ENCODE data around the gene WDR62.

The WDR62 gene

GRCh38 chr19:36081894-36082293 is 27.2 kb downstream of the WDR62 start:
- DNase-seq = no peak

- DNase-seq = no peak
These were observed 28.2 kb downstream of the WDR62 start for GRCh38 chr19:36082916-36083315.

- no peak for DNase-seq
These were observed 29.7 kb downstream of the WDR62 start for GRCh38 chr19:36084231-36085009.

GRCh38 chr19:36086326-36086725 is 31.6 kb downstream of the WDR62 start:
- DNase-seq = no peak

- no peak for DNase-seq
These were observed 35.1 kb downstream of the WDR62 start for GRCh38 chr19:36089847-36090246.

- DNase-seq = no peak
These were observed 36.4 kb downstream of the WDR62 start for GRCh38 chr19:36090910-36091695.

- no peak for DNase-seq
These were observed 37.9 kb downstream of the WDR62 start for GRCh38 chr19:36092566-36092965.

- no peak for DNase-seq
These were observed 38.5 kb downstream of the WDR62 start for GRCh38 chr19:36093146-36093662.

- DNase-seq = no peak
These were observed 39.0 kb downstream of the WDR62 start for GRCh38 chr19:36093687-36094086.

GRCh38 chr19:36097036-36097435 is 42.3 kb downstream of the WDR62 start:
- DNase-seq = no peak

- no peak for DNase-seq
These were observed 44.6 kb downstream of the WDR62 start for GRCh38 chr19:36099166-36099785.

- DNase-seq = no peak
These were observed 45.8 kb downstream of the WDR62 start for GRCh38 chr19:36100476-36100875.

- DNase-seq = no peak
These were observed 47.0 kb downstream of the WDR62 start for GRCh38 chr19:36101550-36102327.

GRCh38 chr19:36103040-36103626 is 48.4 kb downstream of the WDR62 start:
- no peak for DNase-seq

- no peak for DNase-seq
These were observed 49.3 kb downstream of the WDR62 start for GRCh38 chr19:36103842-36104552.

GRCh38 chr19:36106441-36106840 is 51.7 kb downstream of the WDR62 start:
- DNase-seq = no peak

- no peak for DNase-seq
These were observed 52.3 kb downstream of the WDR62 start for GRCh38 chr19:36106991-36107390.

GRCh38 chr19:36108684-36109083 is 54.0 kb downstream of the WDR62 start:
- DNase-seq = no peak

GRCh38 chr19:36110487-36111199 is 55.9 kb downstream of the WDR62 start, which contains the start of gene OVOL3:
OVOL3 (plus strand) TSS chr19:36111143; CDS start chr19:36111203, 60 bp downstream.
- DNase-seq = no peak

- DNase-seq = no peak
These were observed 56.5 kb downstream of the WDR62 start for GRCh38 chr19:36111200-36111539.

- no peak for DNase-seq
These were observed 58.0 kb downstream of the WDR62 start for GRCh38 chr19:36112678-36113077.

All from NCI-H774 (cell line).